OCI-M1 (cell line): ENCODE results near the gene F2.

Experiments used
- DNase-seq: peaks from one replicate; lab custom pipeline; 2025; lab: John Stamatoyannopoulos, UW

Gene F2

DNA sequence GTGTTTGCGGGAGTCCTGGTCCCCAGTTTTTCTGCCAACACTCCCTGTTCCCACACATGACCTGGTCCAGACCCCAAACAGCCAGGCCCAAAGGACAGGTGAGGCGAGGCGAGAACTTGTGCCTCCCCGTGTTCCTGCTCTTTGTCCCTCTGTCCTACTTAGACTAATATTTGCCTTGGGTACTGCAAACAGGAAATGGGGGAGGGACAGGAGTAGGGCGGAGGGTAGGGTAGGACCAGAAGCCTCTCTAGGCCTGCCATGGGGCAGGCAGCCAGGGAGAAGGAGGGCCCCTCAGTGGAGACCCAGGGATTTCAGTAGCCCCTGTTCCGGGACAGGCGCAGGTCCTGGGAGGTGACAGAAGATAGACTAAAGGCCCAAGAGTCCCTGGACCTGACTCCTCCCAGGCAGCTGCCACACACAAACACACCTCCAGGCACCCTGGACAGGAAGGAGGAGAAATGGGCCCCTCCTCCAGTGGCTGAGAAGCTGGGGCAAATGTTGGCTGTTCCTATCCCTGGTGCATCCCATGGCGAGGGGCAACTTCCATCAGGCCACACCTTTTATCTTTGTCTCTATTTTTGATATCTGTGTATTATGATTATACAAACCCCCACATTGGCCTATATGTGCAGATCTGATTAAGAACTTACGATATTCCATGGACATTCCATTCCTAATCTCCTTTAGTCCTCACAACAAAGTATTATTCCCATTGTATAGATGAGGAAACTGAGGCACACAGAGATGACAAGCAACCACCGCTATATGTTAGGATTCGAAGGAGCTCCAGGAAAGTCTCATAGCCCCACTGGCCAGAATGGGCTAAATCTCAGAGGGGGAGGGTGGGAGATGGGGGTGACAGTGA, 626 bp upstream of the F2 start:
- DNase-seq = no peak

DNA sequence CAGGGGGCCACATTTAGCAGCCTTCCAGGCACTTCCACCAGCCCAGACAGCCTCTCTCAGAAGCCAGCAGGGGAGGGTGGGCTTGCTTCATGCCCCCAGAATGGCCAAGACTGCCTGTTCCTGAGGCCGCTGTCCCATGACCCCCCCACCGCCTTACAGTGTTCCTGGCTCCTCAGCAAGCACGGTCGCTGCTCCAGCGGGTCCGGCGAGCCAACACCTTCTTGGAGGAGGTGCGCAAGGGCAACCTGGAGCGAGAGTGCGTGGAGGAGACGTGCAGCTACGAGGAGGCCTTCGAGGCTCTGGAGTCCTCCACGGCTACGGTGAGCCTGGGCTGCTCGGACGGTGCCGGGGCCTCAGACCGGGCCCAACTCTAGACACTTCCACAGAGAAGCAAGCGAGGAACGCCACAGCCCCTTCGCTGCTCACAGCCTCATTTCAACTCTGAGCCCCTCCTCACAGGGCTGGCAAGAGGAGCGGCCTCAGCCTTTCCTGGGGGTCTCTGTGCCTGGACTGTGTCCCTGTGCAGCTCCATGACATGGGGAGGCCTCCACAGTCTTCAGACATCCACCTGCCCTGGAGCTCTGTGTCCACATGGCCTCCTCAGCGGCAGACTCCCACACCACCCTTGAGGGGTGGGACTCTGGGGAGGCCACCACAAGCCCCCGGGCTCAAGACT, 668 bp downstream of the F2 start:
- no peak for DNase-seq

- no peak for DNase-seq
These were observed 2.3 kb downstream of the F2 start for GRCh38 chr11:46721286-46721685.

- DNase-seq = no peak
These were observed 3.7 kb downstream of the F2 start for GRCh38 chr11:46722566-46723358.

DNA sequence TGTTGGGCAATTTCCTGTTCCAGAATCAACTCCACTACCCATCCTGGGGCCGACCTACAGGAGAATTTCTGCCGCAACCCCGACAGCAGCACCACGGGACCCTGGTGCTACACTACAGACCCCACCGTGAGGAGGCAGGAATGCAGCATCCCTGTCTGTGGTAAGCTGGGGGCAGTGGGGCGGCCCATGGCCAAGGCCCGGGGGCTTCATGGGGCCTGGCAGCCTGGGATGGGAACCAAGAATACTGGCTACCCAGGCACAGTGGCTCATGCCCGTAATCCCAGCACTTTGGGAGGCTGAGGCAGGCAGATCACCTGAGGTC, 4.3 kb downstream of the F2 start:
- DNase-seq = no peak

DNA sequence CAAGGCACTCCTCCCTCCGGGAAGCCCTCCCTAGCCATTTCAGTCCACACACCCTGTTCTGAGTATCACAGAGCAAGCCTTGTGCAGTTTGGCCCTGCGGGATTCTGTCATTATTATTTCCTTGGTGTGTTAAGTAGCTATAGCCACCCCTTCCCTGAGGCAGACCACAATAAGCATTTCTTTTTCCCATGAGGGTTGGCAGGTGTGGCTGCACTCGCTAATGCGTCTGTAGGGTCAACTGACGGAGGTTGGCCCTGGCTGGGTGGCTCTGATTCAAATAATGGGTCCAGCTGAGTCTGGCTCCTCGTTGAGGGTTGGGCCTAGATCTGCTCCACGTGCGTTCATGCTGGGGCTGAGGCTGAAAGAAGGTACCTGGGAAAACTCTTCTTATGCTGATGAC, 5.1 kb downstream of the F2 start:
- no peak for DNase-seq

- DNase-seq = no peak
These were observed 6.6 kb downstream of the F2 start for GRCh38 chr11:46725338-46726205.

- no peak for DNase-seq
These were observed 7.3 kb downstream of the F2 start for GRCh38 chr11:46726206-46726862.

- no peak for DNase-seq
These were observed 9.1 kb downstream of the F2 start for GRCh38 chr11:46727952-46728658.

- DNase-seq = no peak
These were observed 9.6 kb downstream of the F2 start for GRCh38 chr11:46728659-46729040.

DNA sequence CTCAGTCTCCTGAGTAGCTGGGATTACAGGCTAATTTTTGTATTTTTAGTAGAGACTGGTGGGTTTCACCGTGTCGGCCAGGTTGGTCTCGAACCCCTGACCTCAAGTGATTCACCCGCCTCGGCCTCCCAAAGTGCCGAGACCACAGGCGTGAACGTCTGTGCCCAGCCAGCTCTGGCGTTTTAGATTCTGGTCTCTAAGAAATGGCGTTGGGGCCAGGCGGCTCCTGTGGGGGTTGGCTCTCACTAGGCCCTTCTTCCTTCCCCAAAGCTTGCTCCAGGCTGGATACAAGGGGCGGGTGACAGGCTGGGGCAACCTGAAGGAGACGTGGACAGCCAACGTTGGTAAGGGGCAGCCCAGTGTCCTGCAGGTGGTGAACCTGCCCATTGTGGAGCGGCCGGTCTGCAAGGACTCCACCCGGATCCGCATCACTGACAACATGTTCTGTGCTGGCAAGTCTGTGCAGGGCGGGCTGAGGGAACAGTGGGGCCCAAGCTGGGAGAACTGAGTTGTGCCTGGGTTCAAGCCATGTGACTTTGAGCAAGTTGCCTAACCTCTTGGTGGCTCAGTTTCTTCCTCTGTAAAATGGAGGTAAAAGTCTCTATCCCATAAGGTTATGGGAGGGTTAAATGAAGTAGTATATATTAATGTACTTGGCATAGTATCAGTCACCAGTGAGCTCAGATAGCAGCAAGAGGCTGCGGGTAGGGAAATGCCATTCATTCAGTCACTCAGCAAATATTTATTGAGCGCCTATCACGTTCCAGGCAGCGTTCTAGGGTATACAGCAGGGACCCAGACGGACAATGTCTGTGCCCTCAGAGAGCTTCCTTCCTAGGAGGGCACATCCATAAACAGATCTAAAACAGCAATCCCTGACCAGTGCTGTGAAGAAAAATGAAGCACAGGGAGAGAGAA, 10.4 kb downstream of the F2 start:
- DNase-seq = no peak

DNA sequence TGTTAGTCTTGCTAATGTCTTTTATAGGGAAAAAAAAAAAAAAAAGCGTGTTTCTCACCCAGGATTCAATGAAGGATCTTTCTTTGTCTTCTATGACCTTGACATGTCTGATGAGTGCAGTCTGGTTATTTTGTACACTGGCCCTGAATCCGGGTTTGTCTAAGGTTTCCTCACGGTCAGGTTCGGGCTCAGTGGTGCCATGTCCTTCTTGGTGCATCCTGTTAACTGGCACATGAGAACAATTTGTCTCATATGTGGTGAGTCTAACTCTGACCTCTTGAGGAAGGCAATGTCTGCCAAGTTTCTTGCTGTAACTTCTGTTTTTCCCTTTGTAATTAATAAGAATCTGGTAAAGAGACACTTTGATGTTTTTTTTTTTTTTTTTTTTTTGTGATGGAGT, 12.5 kb downstream of the F2 start:
- no peak for DNase-seq

- DNase-seq = no peak
These were observed 14.2 kb downstream of the F2 start for GRCh38 chr11:46733234-46733633.

DNA sequence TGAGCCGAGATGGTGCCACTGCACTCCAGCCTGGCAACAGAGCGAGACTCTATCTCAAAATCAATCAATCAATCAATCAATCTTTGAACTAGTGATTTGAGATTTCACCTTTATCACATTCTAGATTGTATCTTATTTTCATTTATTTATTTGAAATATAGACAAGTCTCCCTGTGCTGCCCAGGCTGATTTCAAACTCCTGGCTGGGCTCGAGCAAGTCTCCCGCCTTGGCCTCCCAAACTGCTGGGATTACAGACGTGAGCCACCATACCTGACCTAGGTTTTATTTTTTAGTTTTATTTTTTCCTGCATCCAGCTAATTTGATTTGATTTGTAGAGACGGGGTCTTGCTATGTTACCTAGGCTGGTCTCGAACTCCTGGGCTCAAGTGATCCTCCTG, 17.1 kb downstream of the F2 start:
- no peak for DNase-seq

- DNase-seq = no peak
These were observed 17.6 kb downstream of the F2 start for GRCh38 chr11:46736615-46737014.

GRCh38 chr11:46737699-46738098, 18.7 kb downstream of the F2 start:
- no peak for DNase-seq

DNA sequence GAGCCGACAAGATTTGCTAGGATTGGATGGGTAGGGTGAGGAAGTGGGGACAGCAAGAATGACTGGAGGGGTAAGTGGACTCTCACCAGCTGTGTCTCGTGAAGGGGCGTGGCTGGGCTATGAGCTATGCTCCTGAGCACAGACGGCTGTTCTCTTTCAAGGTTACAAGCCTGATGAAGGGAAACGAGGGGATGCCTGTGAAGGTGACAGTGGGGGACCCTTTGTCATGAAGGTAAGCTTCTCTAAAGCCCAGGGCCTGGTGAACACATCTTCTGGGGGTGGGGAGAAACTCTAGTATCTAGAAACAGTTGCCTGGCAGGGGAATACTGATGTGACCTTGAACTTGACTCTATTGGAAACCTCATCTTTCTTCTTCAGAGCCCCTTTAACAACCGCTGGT, 19.9 kb downstream of the F2 start:
- no peak for DNase-seq

GRCh38 chr11:46741600-46742484, 22.8 kb downstream of the F2 start:
- no peak for DNase-seq

DNA sequence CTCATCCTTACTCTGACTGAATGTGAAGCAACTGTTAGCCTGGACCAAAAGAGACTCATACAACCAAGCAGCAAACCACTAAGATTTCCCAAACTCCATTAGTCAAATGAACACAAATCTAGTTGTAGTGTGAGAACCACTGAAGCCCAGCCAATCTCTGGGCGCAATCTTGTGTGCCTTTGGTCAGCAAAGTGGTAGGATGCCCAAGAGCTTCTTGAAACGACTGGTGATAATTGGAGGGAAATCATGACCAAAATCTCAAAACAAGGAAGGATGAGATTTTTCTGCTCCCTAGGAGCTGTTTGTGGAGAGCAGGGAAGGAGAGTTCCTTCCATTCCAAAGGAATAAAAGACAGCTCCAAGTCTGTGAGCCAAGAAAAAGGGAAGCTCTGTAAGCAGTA, 24.0 kb downstream of the F2 start:
- no peak for DNase-seq
